ENCODE results near the gene ADGRA1. TPM values are rescaled to one million over a fixed set of nuclear protein-coding genes. Genes with fewer than 3 reads are reported as not detected.

Gene ADGRA1
- polyA plus RNA-seq, 2 of the 4 experiments (the other 2 are of a cell fraction), result not detected

DNA sequence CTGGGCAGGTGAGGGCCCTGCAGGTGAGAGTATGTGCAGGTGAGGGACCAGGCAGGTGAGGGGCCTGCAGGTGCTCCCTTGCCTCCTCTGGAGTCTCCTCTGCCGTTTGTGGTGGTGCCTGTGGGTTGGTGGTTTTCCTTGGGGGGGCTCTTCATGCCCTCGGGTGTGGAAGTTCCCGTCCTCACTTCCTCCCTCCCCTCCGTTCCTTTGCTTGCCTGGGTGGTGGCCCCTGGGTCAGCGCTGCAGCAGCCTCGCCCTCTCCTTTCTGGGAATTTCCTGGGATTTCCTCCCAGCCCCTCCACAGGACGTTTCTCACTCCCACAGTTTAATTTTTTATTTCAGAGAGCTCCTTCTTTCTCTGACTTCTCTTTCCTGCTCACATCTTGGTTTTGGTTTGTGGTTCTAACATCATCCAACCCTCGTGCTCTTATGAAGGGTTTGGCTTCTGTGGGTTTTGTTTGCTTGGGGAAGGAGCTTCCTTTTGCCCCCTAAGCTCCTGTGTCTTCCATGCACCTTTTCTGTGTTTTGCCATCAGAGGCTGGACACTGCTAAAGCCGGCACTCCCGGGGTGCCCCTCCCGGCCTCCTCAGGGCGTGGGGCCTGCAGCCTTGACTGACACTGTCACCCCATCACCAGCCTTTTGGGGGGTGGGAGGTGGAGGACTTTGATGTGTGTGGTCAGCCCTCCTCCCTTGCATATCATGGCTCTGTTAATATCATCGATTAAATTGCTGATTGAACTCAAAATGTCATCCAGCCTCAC, 29.2 kb upstream of the ADGRA1 start:
- no peak overlapping the region for H3K27ac ChIP-seq
- POLR2A ChIA-PET, result no interaction called here
- WGBS (ENCODE audit: missing lambda C conversion rate), result 15% methylated on average over 13 of the region's 13 CpGs

DNA sequence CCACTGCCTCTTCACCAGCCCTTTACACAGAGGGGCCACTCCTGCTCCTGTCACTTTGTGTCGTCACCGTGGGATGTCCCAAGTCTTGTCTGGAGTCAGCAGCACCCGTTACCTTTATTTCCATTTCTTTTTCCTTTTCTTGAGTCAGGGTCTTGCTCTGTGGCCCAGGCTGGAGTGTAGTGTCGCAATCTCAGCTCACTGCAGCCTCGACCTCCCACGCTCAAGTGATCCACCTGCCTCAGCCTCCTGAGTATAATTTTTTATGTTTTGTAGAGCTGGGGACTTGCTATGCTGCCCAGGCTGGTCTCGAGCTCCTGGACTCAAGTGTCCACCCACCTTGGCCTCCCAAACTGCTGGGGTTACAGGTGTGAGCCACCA, 28.6 kb upstream of the ADGRA1 start:
- H3K27ac ChIP-seq, result no peak overlapping the region
- no peaks in the 10 kb centered on the region for H3K4me1 ChIP-seq
- ChIA-PET CTCF (interaction anchor here (0.9 kb wide), 1 partner anchor 23 kb away, joined by 3 read pairs; no protein-coding TSS in a partner anchor), POLR2A (no interaction called here)
- no peak overlapping the region for H3K4me3 ChIP-seq
- TF ChIP-seq ZC3H11A (IDR thresholded peaks at IDR 0.05) (no peak), CEBPB (IDR thresholded peaks at IDR 0.05) (peak; percentile 27 to 43; a peak in 3 of 4 replicates)
- DNase-seq (ENCODE audit: low read depth in 1 of 2, low spot score in 1 of 2), result no peak
- no peak for FAIRE-seq
- no peak overlapping the region for H3K4me2 ChIP-seq
- 47% methylated on average over 7 of the region's 7 CpGs for WGBS (ENCODE audit: missing lambda C conversion rate)
- no peak for ATAC-seq
- H3K9me3 ChIP-seq, result peaks cover 8% of the 10 kb centered on the region; the same call in 1 of the 3 replicates

More for the DNA sequence above, 29.2 kb upstream of the ADGRA1 start:
- DNase-seq (ENCODE audit: low read depth in 1 of 2, low spot score in 1 of 2) (no peak), FAIRE-seq (no peak), ATAC-seq (peak; percentile 40 to 45; a peak in 2 of 6 replicates)
- H3K9me3 ChIP-seq, result peaks cover 8% of the 10 kb centered on the region; the same call in 1 of the 3 replicates
- H3K4me1 ChIP-seq, result no peaks in the 10 kb centered on the region
- CTCF ChIA-PET, result interaction anchor here (0.9 kb wide), 1 partner anchor 22 kb away, joined by 3 read pairs; no protein-coding TSS in a partner anchor
- no peak overlapping the region for H3K4me2 ChIP-seq
- H3K4me3 ChIP-seq, result no peak overlapping the region
- TF ChIP-seq, protein P1, sequence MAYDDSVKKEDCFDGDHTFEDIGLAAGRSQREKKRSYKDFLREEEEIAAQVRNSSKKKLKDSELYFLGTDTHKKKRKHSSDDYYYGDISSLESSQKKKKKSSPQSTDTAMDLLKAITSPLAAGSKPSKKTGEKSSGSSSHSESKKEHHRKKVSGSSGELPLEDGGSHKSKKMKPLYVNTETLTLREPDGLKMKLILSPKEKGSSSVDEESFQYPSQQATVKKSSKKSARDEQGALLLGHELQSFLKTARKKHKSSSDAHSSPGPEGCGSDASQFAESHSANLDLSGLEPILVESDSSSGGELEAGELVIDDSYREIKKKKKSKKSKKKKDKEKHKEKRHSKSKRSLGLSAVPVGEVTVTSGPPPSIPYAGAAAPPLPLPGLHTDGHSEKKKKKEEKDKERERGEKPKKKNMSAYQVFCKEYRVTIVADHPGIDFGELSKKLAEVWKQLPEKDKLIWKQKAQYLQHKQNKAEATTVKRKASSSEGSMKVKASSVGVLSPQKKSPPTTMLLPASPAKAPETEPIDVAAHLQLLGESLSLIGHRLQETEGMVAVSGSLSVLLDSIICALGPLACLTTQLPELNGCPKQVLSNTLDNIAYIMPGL (CRISPR knock-in tag; IDR thresholded peaks at IDR 0.05; ENCODE audit: borderline replicate concordance), result no peak
- TF ChIP-seq EP300 (IDR thresholded peaks at IDR 0.05) (no peak), ZSCAN20 (CRISPR knock-in tag; IDR thresholded peaks at IDR 0.05) (no peak), HEYL (CRISPR knock-in tag; IDR thresholded peaks at IDR 0.05) (no peak), RCOR1 (IDR thresholded peaks at IDR 0.05; ENCODE audit: low read depth, low read length) (no peak), HDAC2 (IDR thresholded peaks at IDR 0.05) (no peak), FOXS1 (CRISPR knock-in tag; IDR thresholded peaks at IDR 0.05) (no peak), HOXB5 (CRISPR knock-in tag; IDR thresholded peaks at IDR 0.05) (no peak), CHD2 (IDR thresholded peaks at IDR 0.05; ENCODE audit: low read length, partially characterized antibody) (no peak), ZFP36 (IDR thresholded peaks at IDR 0.05; ENCODE audit: borderline replicate concordance, partially characterized antibody) (no peak), GATA3 (IDR thresholded peaks at IDR 0.05; ENCODE audit: borderline replicate concordance) (no peak), JUNB (IDR thresholded peaks at IDR 0.05) (no peak), RAD21 (conservative IDR thresholded peaks at IDR 0.05 in 1 of 2, IDR thresholded peaks at IDR 0.05 in 1 of 2) (no peak), TP53 (CRISPR knock-in tag; IDR thresholded peaks at IDR 0.05) (no peak)
- TF ChIP-seq, protein P2, sequence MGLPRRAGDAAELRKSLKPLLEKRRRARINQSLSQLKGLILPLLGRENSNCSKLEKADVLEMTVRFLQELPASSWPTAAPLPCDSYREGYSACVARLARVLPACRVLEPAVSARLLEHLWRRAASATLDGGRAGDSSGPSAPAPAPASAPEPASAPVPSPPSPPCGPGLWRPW (IDR thresholded peaks at IDR 0.05), result no peak
- TF ChIP-seq, protein P3, sequence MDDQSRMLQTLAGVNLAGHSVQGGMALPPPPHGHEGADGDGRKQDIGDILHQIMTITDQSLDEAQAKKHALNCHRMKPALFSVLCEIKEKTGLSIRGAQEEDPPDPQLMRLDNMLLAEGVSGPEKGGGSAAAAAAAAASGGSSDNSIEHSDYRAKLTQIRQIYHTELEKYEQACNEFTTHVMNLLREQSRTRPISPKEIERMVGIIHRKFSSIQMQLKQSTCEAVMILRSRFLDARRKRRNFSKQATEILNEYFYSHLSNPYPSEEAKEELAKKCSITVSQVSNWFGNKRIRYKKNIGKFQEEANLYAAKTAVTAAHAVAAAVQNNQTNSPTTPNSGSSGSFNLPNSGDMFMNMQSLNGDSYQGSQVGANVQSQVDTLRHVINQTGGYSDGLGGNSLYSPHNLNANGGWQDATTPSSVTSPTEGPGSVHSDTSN (IDR thresholded peaks at IDR 0.05), result no peak
- TF ChIP-seq, protein P4, sequence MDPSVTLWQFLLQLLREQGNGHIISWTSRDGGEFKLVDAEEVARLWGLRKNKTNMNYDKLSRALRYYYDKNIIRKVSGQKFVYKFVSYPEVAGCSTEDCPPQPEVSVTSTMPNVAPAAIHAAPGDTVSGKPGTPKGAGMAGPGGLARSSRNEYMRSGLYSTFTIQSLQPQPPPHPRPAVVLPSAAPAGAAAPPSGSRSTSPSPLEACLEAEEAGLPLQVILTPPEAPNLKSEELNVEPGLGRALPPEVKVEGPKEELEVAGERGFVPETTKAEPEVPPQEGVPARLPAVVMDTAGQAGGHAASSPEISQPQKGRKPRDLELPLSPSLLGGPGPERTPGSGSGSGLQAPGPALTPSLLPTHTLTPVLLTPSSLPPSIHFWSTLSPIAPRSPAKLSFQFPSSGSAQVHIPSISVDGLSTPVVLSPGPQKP (IDR thresholded peaks at IDR 0.05; ENCODE audit: low read depth, low read length), result no peak

DNA sequence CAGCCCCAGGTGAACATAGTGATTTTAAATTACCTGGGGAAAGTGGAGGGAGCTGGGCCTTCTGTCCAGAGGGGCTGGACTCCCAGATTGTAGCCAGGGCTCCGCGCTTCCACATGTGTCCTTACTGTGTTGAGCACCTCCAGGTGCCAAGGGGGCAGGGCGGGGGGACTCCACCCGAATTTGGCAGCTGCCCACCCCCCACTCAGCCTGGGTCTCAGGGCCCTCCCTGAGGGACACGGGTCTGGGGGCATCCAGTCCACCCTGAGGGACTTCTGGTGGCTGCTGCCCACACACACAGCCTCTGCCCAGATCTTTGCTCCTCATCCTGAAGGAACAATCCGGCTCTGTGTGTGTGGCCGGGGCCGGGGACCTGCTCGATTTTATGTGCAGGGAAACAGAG, 28.2 kb upstream of the ADGRA1 start:
- POLR2A ChIA-PET, result no interaction called here

More for the DNA sequence above, 28.2 kb upstream of the ADGRA1 start:
- DNase-seq (ENCODE audit: low read depth in 1 of 2, low spot score in 1 of 2), result no peak
- Histone ChIP-seq H3K27ac (no peak overlapping the region), H3K4me3 (no peak overlapping the region), H3K4me2 (no peak overlapping the region), H3K4me1 (no peaks in the 10 kb centered on the region), H3K9me3 (peaks cover 3% of the 10 kb centered on the region; the same call in 1 of the 3 replicates)
- no peak for TF ChIP-seq NPAS2 (CRISPR knock-in tag; IDR thresholded peaks at IDR 0.05; ENCODE audit: borderline replicate concordance)
- no peak for TF ChIP-seq CHD2 (IDR thresholded peaks at IDR 0.05; ENCODE audit: low read length, partially characterized antibody)
- TF ChIP-seq ZSCAN20 (CRISPR knock-in tag; IDR thresholded peaks at IDR 0.05), result no peak
- TF ChIP-seq CBX2 (IDR thresholded peaks at IDR 0.05; ENCODE audit: borderline replicate concordance, low read depth), result no peak
- 45% methylated on average over 5 of the region's 9 CpGs for WGBS (ENCODE audit: missing lambda C conversion rate)
- peak in 1 of 2 experiments; percentile 17; a peak in 2 of 6 replicates for ATAC-seq
- no peak for FAIRE-seq
- CTCF ChIA-PET, result no interaction called here
